MM.1S (cell line): ENCODE measurements around the gene ZFYVE28.

Experiments used
- DNase-seq: peaks from one replicate; pipeline ENCODE4 v3.0.0-alpha.2; 2015
- H2AFZ ChIP-seq: fragments of 300-600 bp; sonication (generic); 2 replicates; pipeline ENCODE4 v1.6.0; 2016; ENCODE audit warnings: antibody characterized with exemption, low read length
- H3F3A ChIP-seq: fragments of 300-600 bp; sonication (generic); 2 replicates; pipeline ENCODE4 v1.6.1; 2016; ENCODE audit warnings: mild to moderate bottlenecking, antibody characterized with exemption, low read length, moderate library complexity, mixed read lengths; ENCODE audit not compliant: insufficient read depth
- H3K27ac ChIP-seq: fragments of 300-600 bp; sonication (generic); 2 replicates; pipeline ENCODE4 v1.5.1; 2016; ENCODE audit warnings: mild to moderate bottlenecking, low read length
- H3K27me3 ChIP-seq: fragments of 300-600 bp; sonication (generic); replicated peaks from 2 replicates; pipeline ENCODE4 v1.6.0; 2016; ENCODE audit warnings: low read length; ENCODE audit not compliant: insufficient read depth
- H3K36me3 ChIP-seq: fragments of 300-600 bp; sonication (generic); replicated peaks from 2 replicates; pipeline ENCODE4 v1.6.1; 2016; ENCODE audit warnings: mild to moderate bottlenecking, low read length, mixed read lengths; ENCODE audit not compliant: insufficient read depth
- H3K4me1 ChIP-seq: fragments of 300-600 bp; sonication (generic); 2 replicates; pipeline ENCODE4 v1.6.1; 2016; ENCODE audit warnings: low read length, mixed read lengths
- H3K4me2 ChIP-seq: fragments of 300-600 bp; sonication (generic); 2 replicates; pipeline ENCODE4 v1.6.0; 2016; ENCODE audit warnings: low read depth, low read length
- H3K4me3 ChIP-seq: fragments of 300-600 bp; sonication (generic); 2 replicates; pipeline ENCODE4 v1.5.1; 2016; ENCODE audit warnings: low read length, mixed read lengths
- H3K79me2 ChIP-seq: fragments of 300-600 bp; sonication (generic); 2 replicates; pipeline ENCODE4 v1.6.1; 2016; ENCODE audit warnings: mixed run types, low read length, mixed read lengths
- H3K9ac ChIP-seq: fragments of 300-600 bp; sonication (generic); 2 replicates; pipeline ENCODE4 v1.6.1; 2016; ENCODE audit warnings: low read length, mixed read lengths
- H3K9me2 ChIP-seq: fragments of 300-600 bp; sonication (generic); replicated peaks from 2 replicates; pipeline ENCODE4 v1.6.1; 2016; ENCODE audit warnings: mild to moderate bottlenecking, low read length, mixed read lengths; ENCODE audit not compliant: insufficient read depth
- H3K9me3 ChIP-seq: fragments of 300-600 bp; sonication (generic); replicated peaks from 2 replicates; pipeline ENCODE4 v1.6.1; 2016; ENCODE audit warnings: mild to moderate bottlenecking, low read length, mixed read lengths; ENCODE audit not compliant: insufficient read depth
- H4K20me1 ChIP-seq: fragments of 300-600 bp; sonication (generic); 2 replicates; pipeline ENCODE4 v1.6.1; 2016; ENCODE audit warnings: mild to moderate bottlenecking, low read length, moderate library complexity, mixed read lengths; ENCODE audit not compliant: insufficient read depth
- EZH2 ChIP-seq: fragments of 300-600 bp; sonication (generic); optimal IDR thresholded peaks from 2 replicates; pipeline ENCODE3; 2017; ENCODE audit warnings: low read depth, mild to moderate bottlenecking, antibody characterized with exemption, low read length, mixed read lengths
- EZH2phosphoT487 ChIP-seq: fragments of 300-600 bp; sonication (generic); IDR thresholded peaks from 2 replicates; pipeline ENCODE4 v1.6.1; 2018; ENCODE audit warnings: antibody characterized with exemption, low read length
- TF ChIP-seq, protein P1 (sequence below): fragments of 300-600 bp; sonication (generic); IDR thresholded peaks from 2 replicates; pipeline ENCODE4 v1.5.1; 2016; ENCODE audit warnings: antibody characterized with exemption, low read length, mixed read lengths

ZFYVE28 gene

DNA sequence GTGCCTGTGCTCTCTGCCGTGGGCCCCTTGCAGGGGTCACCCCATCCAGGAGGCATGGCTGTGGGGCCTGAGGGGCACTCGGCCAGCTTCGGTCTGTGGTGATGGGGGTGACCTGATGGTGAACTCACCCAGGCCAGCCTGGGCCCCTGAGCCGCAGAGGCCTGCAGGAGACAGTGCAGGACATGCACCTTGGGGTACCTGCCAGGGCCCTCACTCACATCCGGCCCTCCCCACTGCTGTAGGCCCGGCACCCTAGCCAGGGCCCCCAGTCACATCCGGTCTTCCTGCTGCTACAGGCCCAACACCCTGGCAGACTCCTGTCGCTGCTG lies 7.6 kb upstream of the ZFYVE28 start:
- Histone ChIP-seq H3K9me2 (no peaks in the 10 kb centered on the region), H3K4me3 (no peak overlapping the region), H3K9ac (no peak overlapping the region), H3F3A (no peaks in the 10 kb centered on the region), H3K4me1 (no peaks in the 10 kb centered on the region), H3K27ac (no peak overlapping the region), H4K20me1 (no peaks in the 10 kb centered on the region), H3K27me3 (0 out of 2 replicates have a peak, but pooled peaks cover under 1% of the 10 kb centered on the region), H2AFZ (no peak overlapping the region), H3K79me2 (no peaks in the 10 kb centered on the region), H3K9me3 (no peaks in the 10 kb centered on the region), H3K4me2 (no peak overlapping the region), H3K36me3 (no peaks in the 10 kb centered on the region)
- no peak for DNase-seq
- TF ChIP-seq EZH2 (no peak), EZH2phosphoT487 (no peak)
- TF ChIP-seq, protein P1, sequence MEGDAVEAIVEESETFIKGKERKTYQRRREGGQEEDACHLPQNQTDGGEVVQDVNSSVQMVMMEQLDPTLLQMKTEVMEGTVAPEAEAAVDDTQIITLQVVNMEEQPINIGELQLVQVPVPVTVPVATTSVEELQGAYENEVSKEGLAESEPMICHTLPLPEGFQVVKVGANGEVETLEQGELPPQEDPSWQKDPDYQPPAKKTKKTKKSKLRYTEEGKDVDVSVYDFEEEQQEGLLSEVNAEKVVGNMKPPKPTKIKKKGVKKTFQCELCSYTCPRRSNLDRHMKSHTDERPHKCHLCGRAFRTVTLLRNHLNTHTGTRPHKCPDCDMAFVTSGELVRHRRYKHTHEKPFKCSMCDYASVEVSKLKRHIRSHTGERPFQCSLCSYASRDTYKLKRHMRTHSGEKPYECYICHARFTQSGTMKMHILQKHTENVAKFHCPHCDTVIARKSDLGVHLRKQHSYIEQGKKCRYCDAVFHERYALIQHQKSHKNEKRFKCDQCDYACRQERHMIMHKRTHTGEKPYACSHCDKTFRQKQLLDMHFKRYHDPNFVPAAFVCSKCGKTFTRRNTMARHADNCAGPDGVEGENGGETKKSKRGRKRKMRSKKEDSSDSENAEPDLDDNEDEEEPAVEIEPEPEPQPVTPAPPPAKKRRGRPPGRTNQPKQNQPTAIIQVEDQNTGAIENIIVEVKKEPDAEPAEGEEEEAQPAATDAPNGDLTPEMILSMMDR = no peak

DNA sequence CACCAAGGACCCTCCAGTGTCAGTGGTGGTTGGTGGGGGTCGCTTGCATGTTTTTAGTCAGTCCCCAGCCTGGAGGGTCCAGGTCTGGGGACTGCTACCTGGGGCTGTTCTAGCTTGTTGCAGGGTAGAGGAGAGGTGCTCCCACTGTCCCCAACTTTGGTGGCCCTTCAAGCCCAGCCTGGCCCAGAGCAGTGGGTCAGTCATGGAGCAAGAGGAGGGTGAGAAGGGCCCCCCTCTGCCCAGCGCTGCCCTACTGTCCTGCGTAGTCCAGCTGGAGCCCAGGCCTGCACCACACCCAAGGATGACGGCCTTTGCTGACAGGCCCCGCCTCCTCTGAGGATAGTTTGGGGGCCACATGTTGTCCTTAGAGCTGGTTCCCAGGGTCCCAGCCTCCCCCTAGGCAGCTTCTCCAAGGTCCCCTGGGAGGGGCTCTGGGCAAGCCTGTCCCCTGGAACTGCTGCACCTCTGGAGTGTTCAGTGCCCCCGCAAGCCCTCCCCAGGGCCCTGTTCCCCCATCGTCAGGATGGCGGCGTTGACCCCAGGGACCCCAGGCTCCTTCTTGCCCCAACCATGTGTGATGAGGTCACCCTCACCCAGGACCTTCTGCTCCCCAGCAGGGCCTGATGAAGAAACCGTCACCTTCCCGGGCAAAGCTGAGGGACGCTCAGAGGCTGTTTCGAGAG lies 7.1 kb upstream of the ZFYVE28 start:
- H3K27ac ChIP-seq = no peak overlapping the region
- TF ChIP-seq, protein P1 = no peak
- TF ChIP-seq EZH2 (no peak), EZH2phosphoT487 (no peak)
- no peaks in the 10 kb centered on the region for H3K4me1 ChIP-seq
- DNase-seq = no peak
- no peaks in the 10 kb centered on the region for H3F3A ChIP-seq
- no peak overlapping the region for H2AFZ ChIP-seq
- no peak overlapping the region for H3K4me2 ChIP-seq
- no peaks in the 10 kb centered on the region for H3K9me3 ChIP-seq
- no peak overlapping the region for H3K4me3 ChIP-seq
- H3K36me3 ChIP-seq = no peaks in the 10 kb centered on the region
- H3K9ac ChIP-seq = no peak overlapping the region
- H3K27me3 ChIP-seq = 0 out of 2 replicates have a peak, but pooled peaks cover 5% of the 10 kb centered on the region
- H3K9me2 ChIP-seq = no peaks in the 10 kb centered on the region
- no peaks in the 10 kb centered on the region for H4K20me1 ChIP-seq
- H3K79me2 ChIP-seq = no peaks in the 10 kb centered on the region

DNA sequence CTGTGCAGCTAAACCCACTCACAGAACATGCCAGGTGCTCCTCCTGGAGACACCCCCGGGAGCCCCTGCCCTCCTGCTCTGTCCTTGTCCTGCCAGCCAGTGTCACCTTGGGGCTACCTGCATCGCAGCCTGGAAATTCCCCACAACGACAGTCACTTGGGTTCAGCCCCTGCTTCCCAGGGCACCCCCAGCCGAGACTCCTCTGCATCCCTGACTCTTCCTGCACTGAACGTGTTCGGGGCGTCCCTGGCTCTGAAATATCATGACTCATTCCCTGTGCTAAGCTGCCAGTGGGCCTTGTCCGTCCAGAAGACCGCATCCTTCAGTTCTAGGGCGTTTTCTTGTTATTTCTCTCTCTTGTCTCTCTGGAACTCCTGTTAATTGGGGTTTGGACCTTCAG lies 6.1 kb upstream of the ZFYVE28 start:
- no peak for TF ChIP-seq EZH2phosphoT487
- TF ChIP-seq EZH2 = no peak
- TF ChIP-seq, protein P1 = no peak
- Histone ChIP-seq H3K36me3 (no peaks in the 10 kb centered on the region), H2AFZ (no peak overlapping the region), H3F3A (0 out of 2 replicates have a peak, but pooled peaks cover under 1% of the 10 kb centered on the region), H4K20me1 (no peaks in the 10 kb centered on the region), H3K4me2 (no peak overlapping the region), H3K27ac (no peak overlapping the region), H3K4me3 (no peak overlapping the region), H3K79me2 (no peaks in the 10 kb centered on the region), H3K9ac (no peak overlapping the region), H3K4me1 (peaks cover 2% of the 10 kb centered on the region), H3K27me3 (0 out of 2 replicates have a peak, but pooled peaks cover 5% of the 10 kb centered on the region), H3K9me2 (no peaks in the 10 kb centered on the region), H3K9me3 (no peaks in the 10 kb centered on the region)
- DNase-seq = no peak
